GM21717 (cell line): ENCODE measurements around the gene DHPS.
A peak's percentile ranks its signal among the peaks of the same experiment; 100 is the strongest.
"Not testable (repeated sequence)": the region's sequence is repeated elsewhere in the genome, so short reads cannot be mapped to it uniquely, and the experiment has no call there.

Experiments used
- ATAC-seq: cut with Tn5 transposase; IDR thresholded peaks from one replicate; pipeline ENCODE4 v1.9.1; 2021; ENCODE audit warnings: mild to moderate bottlenecking, moderate library complexity; ENCODE audit not compliant: unreplicated experiment

Gene DHPS

DNA sequence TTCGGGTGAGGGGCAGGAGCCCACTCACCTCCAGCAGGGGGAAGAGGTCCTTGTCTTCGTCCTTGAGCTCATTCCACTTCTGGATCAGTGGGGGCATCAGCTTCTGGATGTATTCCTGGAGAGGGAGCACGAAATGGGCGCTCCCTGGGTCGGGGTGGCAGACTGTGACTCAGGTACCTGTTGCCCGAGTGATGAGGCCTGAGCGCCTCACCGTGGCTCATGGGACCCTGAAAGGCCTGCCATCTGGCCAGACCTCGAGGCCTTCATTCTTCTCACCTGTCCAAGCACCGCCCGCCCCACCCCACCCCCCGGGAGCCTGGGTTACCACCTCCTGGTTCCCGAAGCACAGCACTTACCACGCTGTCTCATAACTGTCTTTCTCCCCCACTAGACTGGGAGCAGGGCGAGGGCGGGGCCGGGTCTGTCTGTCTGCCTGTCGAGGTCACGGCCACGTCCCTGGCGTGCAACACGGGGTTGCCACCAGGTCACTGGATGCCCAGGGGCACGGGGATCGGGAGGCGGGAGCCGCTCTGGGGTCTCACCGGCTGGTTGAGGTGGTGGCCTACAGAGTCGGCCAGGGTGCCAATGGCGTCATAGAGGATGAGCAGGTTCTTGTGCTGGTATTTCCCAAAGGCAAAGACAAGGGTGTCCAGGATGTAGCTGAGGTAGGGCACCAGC lies 24.1 kb upstream of the DHPS start:
- no peak for ATAC-seq

DNA sequence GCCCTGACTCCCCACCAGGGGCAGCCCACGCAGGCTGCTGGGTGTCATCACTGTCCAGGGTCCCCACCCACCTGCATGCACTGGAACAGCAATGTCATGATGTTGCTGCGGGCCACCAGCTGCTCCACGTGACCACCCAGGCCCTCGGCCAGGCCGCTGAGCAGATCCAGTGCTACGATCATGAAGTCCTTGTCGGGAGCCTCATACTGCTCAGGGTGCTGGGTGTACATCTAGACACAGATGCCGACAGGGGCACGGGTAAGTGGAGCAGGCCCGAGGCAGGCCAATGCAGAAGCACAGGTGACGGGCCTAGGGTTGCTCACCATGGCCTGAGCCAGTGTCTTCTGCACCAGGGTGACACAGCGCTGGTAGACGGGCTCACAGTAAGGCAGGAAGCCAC lies 23.5 kb upstream of the DHPS start:
- no peak for ATAC-seq

DNA sequence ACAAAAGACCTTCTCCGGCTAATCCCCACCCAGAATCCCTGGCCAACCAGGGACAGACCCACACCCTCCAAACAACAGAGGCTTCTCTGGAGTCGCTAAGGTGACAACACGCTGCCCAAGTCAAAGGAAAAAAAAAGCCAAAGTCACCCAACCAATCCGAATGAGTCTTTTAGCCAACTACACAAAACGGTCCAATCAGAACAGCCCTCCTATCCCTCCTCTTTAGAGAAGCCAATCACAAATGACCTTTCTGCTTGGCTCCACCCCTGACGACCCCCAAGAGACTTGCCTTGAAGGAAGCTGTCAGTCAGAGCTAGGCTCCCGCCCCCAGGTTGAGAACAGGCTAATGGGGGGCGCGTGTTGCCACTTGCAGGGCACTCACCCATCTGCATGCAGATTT lies 21.4 kb upstream of the DHPS start:
- ATAC-seq: no peak

DNA sequence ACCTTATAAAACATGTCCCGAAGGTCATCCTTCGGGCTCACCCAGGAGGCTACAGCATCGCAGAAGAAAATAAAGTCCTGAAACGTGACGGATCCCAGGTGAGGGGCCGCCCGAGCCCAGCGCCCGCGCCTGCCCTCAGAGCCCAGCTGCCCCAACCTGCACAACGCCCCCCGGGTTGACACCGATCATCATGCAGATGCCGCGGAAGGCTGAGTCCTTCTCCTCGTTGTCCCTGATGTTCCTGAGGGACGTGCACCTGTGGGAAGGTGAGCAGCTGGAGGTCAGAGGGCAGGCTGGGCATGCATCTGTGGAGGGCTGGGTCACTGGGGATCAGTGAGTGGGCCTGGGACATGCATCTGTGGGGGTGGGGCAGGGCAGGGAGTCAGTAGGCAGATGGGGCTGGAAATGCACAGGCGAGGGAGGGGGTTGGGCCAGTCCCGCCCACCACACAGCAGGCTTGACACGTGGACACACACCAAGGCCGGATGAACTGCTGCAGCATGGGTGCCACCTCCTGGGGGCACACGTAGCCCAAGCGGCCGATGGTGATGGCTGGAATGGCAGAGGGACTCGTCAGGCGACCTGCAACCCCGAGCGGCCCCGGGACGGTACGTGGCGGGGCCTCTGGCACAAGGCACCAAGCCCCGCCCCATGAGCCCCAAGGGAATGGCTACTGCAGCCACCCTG lies 20.1 kb upstream of the DHPS start:
- ATAC-seq: no peak

DNA sequence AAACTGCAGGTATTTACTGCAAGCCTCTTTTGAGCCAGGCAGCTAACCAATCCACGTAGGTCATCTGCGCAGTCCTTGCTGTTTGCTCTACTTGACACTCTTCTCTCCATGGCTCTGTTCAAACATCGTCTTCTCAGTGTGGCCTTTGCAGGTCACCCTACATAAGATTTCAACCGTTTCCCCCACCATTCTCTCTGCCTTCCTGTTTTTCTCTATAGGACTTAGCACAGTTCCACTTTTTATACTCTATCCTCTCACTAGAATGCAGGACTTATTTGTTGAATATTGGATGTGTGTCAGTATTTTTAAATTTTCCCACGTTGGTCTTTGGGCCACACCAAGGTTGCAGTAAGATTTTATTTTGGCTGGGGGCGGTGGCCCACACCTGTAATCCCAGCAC lies 16.5 kb upstream of the DHPS start:
- ATAC-seq: no peak

DNA sequence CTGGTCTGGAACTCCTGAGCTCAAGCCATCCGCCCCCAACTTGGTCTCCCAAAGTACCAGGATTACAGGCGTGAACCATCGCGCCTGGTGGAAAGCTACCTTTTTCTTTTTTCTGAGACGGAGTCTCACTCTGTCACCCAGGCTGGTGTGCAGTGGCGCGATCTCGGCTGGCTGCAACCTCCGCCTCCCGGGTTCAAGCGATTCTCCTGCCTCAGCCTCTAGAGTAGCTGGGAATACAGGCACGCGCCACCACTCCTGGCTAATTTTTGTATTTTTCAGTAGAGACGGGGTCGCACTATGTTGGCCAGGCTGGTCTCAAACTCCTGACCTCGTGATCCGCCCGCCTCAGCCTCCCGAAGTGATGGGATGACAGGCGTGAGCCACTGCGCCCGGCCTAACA lies 15.7 kb upstream of the DHPS start:
- ATAC-seq: not testable (repeated sequence)

DNA sequence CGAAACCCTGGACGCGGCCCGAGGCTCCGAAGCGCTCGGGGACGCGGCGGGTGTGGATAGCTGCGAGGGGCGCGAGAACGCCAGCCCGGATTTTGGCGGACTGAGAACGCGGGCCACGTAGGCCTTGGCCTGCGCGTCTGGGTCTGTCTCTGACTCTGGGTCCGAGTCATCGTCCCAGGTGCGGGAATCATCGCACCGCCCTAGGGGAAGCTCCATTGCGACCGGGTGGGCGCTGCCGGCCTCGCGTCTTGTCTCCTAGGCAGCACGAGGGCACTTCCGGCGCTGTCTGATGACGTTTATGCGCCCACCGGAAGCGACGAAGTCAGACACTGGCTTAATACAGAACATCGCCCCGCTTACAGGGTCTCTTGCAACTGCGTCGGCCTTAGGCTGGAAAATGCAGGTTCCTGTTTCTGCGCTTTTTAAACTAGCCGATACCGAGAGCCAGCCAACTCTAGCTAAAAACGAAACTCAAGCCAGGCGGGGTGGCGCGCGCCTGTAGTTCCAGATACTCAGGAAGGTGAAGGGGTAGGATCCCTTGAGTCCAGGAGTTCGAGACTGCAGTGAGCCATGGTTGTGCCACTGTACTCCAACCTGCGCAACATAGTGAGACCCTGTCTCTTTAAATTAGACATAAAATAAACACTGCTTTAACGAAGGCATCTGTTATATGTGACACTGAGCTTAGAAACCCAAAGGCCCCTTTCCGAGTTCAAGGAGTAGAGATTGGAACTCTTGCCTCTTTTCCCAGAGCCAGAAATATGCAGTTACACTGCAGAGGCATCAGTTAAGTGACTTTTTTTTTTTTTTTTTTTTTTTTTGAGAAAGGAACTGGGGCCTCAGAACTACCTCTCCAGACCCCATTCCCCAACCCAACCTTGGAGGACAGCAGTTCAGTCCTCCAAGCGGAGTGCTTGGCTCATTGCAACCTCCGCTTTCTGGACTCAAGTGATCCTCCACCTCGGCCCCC lies 15.0 kb upstream of the DHPS start, which contains the start of gene FBXW9:
Gene FBXW9 (minus strand): TSS at position 266 of the 970 bp plus-strand sequence. CDS start 50 bp downstream, at position 216.
- peak; percentile 34 for ATAC-seq

DNA sequence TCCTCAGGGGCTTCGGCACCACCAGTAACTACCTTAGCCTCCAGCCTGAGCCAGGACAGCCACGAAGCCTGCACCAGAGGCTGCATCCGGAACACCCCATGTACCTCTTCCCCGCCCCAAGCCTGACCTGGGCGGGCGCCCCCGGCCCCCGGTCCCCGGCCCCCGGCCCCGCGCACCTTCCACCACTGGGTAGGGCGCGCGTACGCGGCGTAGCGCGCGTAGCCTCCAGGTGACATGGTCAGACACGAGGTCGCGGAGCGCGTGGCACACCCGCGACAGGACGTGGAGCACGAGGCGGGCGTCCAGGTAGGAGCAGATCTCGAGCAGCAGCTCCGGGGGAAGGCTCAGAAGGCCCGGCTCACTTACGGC lies 14.3 kb upstream of the DHPS start:
- no peak for ATAC-seq

DNA sequence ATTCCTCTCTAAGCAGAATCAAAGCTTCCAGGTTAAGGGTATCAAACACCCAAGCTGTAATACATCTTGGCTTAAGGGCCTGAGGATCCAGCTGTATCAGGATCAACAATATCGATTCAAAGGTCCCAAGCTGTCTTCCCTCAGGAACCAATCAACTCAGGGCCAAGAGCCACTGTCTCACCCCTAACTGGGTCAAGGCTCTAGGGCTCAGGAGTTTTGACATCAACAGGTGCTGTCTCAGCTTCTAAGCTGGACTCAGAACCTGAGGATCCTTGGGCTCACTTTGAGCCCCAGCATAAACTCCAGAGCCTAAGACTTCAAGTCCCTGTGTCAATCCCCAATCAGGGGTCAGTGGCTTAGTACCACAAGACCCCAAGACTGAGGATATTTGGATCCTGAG lies 13.8 kb upstream of the DHPS start:
- ATAC-seq: no peak

DNA sequence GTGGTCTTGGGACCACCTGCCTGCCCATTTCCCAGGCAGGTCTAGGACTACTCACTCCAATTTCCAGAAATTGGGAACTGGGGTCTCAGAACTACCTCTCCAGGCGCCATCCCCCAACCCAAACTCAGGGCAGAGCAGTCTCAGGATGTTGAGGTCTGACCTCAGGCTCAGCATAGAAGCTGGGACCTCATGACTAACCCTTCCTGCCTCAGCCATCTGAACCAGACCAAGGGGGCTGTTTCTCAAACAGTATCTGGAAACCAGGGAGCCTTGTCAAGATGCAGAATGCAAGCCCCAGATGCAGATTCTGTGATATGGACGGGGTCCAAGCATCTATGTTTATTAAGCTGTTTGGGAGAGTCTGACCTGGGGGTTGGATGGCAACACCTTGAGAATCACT lies 13.4 kb upstream of the DHPS start:
- ATAC-seq: no peak

DNA sequence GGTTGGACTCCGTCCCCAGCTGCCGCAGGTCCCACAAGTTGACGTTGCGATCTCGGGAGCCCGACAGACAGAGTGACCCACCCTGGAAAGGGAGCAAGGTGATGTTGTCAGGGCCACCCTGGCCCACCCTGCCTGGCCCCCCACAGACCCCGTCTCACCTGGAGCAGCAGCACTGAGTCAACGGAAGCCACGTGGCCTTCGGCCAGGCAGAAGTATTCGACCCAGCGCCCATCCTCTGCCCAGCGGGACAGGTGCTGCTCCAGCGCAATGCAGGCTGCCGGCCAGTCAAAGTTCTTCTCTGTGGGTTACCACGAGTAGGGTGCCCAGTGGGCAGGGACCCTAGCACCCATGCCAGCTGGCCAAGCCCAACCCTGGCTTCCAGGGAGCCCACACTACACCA lies 13.0 kb upstream of the DHPS start:
- ATAC-seq: no peak

DNA sequence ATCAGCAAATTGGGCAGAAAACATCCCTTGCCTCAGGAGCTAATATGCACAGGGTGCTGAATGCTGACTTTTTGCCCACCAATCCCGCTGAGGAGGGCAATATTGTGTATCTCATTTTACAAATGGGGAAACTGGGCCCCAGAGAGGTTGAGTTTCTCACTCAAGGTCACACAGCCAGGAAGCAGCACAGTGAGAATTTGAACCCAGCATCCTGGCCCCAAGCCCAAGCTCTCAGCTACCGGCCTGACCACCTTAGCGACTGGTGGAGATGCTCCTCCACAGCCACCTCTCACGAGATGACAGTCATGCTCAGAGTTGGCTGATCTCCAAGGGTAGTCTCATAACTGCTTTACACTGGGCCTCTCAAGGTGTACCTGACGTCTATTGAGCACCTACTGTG lies 11.3 kb upstream of the DHPS start:
- no peak for ATAC-seq

DNA sequence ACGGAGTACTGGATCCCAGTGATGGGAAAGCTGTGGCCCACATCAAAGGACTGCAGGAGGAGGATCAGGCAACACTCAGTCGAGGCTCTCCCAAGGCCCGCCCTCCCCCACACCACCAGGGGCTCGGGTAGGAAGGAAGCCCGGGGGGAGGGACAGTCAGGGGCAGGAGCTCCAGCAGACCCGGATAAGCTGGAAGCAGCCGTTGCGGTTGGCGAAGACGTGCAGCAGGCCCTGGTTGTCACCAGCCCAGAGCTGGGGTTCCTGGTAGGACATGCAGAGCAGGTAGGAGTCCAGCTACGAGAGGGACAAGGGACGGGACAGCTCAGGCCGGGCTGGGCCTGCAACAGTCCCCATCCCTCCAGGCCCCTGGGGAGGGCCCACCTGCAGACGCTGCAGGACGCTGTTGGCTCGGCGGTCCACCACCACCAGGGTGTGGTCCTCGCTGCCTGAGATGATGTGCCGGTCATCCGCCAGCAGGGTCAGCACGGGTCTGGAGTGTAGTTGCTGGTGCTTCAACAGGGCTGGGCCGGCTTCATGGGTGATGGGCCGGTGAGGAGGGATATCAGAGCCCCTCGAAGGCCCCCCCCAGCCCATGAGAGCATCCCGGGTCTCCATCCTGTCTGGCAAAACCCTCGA lies 8.0 kb upstream of the DHPS start:
- ATAC-seq: no peak

DNA sequence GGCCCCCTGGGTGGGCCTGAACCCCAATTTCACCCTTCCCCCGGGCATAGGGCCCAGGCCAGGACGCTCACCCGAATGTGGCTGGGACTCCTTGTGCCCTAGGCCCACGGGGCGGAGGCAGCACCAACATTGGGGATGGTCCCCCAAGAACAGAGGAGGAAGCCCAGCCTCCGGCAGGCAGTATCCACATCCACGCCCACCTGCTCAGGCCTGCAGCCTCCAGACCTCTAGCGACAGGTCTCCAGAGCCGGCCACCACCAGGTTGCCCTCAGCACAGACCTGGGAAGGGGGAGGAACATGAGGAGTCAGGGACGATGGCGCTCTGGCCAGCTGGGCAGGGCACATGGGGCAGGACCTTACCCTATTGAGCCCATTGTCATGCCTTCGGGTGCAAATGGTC lies 7.3 kb upstream of the DHPS start:
- ATAC-seq: no peak

DNA sequence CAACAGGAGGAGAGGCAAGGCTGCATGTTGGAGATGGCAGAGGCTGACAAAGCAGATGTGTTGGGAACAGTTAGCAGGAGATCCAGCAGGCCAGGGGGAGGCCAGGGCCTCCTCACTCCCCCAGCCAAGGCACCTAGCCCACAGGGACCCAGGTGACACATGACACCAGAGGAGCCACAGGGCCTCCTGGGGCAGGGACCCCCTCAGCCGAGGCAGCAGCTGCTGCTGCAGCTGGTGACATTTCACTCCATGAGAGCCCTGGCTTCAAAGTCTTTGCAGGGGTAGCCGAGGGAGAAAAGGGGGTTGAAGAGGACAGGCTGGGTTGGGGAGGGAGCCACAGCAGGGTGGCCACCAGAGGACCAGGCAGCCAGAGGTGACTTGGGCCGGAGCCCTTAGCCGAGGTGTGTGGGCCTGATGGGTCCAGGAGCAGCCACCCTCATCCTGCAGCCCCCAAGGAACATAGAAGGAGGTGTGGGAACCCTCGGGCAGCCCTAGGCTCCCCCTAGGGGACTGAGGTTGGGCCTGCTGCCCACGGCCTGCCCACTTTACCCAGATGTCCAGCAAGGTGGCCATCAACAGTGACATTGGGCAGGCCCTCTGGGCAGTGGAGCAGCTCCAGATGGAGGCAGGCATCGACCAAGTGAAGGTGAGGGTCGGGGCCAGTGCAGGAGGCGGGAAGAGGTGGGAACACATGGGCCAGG lies 6.0 kb upstream of the DHPS start, which contains the start of gene GNG14:
Gene GNG14 (plus strand): TSS at position 503 of the 701 bp plus-strand sequence. CDS start 51 bp downstream, at position 554.
- ATAC-seq: no peak

DNA sequence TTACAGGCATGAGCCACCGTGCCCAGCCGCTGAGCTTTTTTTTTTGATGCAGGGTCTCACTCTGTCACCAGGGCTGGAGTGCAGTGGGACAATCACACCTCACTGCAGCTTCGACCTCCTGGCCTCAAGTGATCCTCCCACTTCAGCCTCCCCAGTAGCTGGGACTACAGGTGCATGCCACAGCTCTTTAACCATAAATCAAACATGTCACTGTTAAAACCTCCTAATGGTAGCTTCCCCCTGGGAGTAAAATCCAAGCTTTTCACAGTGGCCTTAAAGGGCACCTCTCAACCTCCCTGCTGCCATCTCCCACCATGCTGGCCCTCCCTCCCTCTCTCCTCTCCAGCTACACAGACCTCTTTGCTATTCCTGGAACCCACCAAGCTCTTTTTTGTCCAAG lies 4.2 kb upstream of the DHPS start:
- no peak for ATAC-seq

DNA sequence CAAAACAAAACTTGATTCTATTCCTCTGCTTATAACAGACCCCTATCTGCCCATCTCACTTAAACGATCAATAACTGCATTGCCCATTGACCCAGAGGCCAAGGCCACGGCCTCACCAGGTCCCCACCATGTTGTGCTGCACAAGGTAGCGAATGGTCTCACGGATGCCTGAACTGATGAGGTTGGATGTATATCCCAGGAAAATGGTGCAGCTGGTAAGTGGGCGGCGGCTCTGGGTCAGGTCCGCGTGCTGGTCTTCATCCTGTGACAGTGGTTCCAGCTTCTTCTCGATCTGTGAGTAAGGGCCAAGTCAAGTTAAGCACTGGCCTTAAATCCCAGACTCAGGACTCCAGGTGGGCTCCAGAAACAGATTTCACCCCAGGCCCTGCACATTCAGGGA lies 1.6 kb downstream of the DHPS start:
- ATAC-seq: no peak

DNA sequence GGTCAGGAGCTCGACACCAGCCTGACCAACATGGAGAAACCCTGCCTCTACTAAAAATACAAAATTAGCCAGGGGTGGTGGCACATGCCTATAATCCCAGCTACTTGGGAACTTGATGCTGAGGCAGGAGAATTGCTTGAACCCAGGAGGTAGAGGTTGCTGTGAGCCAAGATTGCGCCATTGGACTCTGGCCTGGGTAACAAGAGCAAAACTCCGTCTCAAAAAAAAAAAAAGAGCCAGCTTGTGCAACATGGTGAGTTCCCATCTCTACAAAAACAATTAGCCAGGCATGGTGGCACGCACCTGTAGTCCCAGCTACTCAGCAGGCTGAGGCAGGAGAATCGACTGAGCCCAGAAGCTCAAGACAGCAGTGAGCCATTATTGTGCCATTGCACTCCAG lies 3.6 kb downstream of the DHPS start:
- ATAC-seq: not testable (repeated sequence)

DNA sequence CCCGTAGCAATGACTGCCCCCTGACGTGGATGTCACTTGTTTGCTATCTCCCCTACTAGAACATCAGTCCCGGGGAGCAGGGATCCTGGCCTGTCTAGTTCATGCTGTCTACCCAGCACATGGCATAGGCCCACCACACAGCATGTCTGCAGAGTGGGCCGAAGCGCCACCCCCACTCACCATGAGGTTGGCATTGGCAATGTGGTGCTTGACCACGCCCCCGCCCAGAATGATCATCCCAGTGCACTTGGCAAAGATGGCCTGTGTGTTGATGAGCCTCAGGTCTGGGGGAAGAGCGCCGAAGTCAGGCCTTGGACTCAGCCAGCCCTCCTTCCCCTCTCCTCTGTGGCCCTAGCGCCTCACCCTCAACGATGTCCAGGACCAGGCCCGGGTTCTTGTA lies 4.8 kb downstream of the DHPS start:
- no peak for ATAC-seq

DNA sequence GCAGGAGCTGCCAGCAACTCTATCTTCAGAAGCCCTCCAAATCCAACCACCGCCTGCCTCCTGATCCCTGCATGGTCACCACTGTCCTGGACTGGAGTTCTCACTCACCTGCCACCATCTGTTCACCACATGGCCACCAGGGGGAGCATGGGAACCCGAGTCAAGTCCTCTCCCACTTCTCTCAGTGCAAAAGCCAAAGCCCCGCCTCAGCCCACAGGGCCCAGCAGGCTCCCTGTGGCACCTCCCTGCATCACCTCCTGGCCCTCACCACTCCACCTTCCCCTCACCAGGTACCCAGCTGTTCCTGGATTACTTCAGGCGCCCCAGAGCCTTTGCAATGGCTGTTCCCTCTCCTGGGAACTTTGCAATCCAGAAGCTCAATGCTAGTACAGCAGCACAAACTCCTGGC lies 5.3 kb downstream of the DHPS start:
- no peak for ATAC-seq
